Measurements from ENCODE around the gene GLTP. TPM values are rescaled to one million over a fixed set of nuclear protein-coding genes. Genes with fewer than 3 reads are reported as not detected.

GLTP gene
- total and polyA plus RNA-seq, 2 of the 13 experiments (the other 11 are each of a cell fraction or from before 2014, with no cell fraction given) = 10.7 to 12.9 TPM

DNA sequence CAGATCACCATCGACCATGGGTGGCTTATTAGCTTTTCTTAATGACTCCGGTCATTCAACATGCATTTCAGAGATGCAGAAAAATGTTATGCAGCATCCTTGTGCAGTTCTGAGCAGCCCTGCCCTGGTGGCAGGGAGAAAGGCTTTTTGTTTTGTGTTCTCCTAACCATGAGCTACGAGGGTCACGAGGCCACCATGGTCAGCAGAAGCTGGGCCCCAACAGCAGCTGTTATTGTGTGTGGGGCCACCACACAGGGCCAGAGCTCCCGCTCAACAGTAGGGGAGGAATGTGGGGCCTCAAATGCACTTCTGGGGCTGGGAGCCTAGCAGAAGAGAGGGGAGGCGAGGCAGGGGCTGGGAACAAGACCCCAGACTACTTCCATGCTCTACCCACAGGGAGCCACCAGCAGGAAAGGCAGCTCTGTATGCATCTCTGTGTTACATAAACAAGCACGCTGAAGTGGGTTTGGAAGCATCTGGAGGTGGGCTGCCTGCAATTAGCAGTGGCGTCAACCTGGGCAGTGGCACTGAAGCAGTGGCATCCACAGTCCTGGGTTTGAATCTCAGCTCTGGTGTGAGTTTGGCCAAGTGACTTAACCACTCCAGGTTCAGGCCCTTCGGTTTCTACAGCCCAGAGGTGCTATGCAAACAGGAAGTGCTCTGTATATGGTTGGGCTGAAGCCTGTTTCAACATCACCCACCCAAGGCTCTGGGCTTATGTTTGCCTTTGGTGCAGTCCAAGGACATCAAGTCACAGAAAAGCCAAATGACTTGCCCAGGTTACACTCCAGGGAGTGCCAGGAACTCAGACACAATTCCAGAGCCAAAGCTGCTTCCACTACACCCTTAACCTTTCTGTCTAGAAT, 16.3 kb downstream of the GLTP start (continued):
- no peak for TF ChIP-seq ZBTB43 (CRISPR knock-in tag; conservative IDR thresholded peaks at IDR 0.05)
- TF ChIP-seq ZNF484 (CRISPR knock-in tag; IDR thresholded peaks at IDR 0.05; ENCODE audit: borderline replicate concordance, low read depth) = no peak
- TF ChIP-seq ZNF777 (CRISPR knock-in tag; IDR thresholded peaks at IDR 0.05) = no peak
- peak; percentile 41; the same call in 1 of the 2 replicates for TF ChIP-seq SMAD1 (CRISPR knock-in tag; IDR thresholded peaks at IDR 0.05; ENCODE audit: borderline replicate concordance, low read depth)
- TF ChIP-seq MLXIP (CRISPR knock-in tag; IDR thresholded peaks at IDR 0.05; ENCODE audit: borderline replicate concordance) = no peak
- TF ChIP-seq, protein P1, sequence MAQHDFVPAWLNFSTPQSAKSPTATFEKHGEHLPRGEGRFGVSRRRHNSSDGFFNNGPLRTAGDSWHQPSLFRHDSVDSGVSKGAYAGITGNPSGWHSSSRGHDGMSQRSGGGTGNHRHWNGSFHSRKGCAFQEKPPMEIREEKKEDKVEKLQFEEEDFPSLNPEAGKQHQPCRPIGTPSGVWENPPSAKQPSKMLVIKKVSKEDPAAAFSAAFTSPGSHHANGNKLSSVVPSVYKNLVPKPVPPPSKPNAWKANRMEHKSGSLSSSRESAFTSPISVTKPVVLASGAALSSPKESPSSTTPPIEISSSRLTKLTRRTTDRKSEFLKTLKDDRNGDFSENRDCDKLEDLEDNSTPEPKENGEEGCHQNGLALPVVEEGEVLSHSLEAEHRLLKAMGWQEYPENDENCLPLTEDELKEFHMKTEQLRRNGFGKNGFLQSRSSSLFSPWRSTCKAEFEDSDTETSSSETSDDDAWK (CRISPR knock-in tag; IDR thresholded peaks at IDR 0.05) = no peak
- TF ChIP-seq TAF1 (CRISPR knock-in tag; IDR thresholded peaks at IDR 0.05) = no peak; the same call in 1 of the 2 replicates
- peak; percentile 93 for TF ChIP-seq ATF2 (CRISPR knock-in tag; IDR thresholded peaks at IDR 0.05)
- TF ChIP-seq CENPT (CRISPR knock-in tag; IDR thresholded peaks at IDR 0.05; ENCODE audit: low read depth) = no peak
- TF ChIP-seq ZNF251 (CRISPR knock-in tag; IDR thresholded peaks at IDR 0.05) = no peak
- peak; percentile 74; the same call in 1 of the 2 replicates for TF ChIP-seq NR2F2 (IDR thresholded peaks at IDR 0.05; ENCODE audit: borderline replicate concordance, low read depth)
- no peak for TF ChIP-seq ZNF766 (CRISPR knock-in tag; IDR thresholded peaks at IDR 0.05; ENCODE audit: borderline replicate concordance)
